PFSK-1 (cell line): Measurements from ENCODE around the gene OLFML2A.

Experiments used
- POLR2AphosphoS5 ChIP-seq: IDR thresholded peaks from 2 replicates; pipeline ENCODE4 v1.6.1; 2012; ENCODE audit warnings: low read depth, mild to moderate bottlenecking, control low read depth, low read length, moderate library complexity
- TF ChIP-seq, protein P1 (sequence below), 2 experiments: IDR thresholded peaks; 2 replicates each; pipeline versions ENCODE4 v1.6.1 to v1.8.0; 2011 to 2012; ENCODE audit warnings: low read depth in 2 of 2, low read length in 2 of 2, control low read depth in 1 of 2, inconsistent platforms in 1 of 2, mild to moderate bottlenecking in 1 of 2, moderate library complexity in 1 of 2; ENCODE audit not compliant: insufficient read depth in 1 of 2

DNA sequence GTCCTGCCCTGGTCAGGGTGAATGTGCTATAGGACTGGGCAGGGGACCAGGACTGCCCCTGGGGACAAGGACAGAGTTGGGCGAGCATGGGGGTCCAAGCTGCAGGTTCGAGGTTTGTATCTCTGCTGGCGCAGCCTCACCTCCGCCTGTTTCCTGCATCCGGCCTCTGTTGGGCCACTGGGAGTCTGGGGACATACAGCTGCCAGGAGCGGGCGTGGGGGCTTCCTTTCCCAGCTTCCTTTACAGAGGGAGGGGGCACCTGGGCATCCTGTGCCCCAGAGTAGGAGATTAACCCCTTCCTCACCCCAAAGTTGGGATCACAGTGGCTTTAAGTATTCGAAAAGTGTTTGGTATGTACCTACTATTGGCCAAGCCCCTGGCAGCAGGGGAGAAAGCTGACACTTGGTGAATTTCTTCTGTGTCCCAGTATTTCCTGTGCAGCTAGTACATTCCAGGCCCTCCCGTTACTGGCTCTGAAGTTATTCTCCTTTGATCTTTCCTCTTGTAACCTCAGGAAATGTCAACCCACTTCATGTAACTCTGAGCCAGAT, 19.0 kb downstream of the OLFML2A start:
- no peak for TF ChIP-seq POLR2AphosphoS5
- TF ChIP-seq, protein P1, sequence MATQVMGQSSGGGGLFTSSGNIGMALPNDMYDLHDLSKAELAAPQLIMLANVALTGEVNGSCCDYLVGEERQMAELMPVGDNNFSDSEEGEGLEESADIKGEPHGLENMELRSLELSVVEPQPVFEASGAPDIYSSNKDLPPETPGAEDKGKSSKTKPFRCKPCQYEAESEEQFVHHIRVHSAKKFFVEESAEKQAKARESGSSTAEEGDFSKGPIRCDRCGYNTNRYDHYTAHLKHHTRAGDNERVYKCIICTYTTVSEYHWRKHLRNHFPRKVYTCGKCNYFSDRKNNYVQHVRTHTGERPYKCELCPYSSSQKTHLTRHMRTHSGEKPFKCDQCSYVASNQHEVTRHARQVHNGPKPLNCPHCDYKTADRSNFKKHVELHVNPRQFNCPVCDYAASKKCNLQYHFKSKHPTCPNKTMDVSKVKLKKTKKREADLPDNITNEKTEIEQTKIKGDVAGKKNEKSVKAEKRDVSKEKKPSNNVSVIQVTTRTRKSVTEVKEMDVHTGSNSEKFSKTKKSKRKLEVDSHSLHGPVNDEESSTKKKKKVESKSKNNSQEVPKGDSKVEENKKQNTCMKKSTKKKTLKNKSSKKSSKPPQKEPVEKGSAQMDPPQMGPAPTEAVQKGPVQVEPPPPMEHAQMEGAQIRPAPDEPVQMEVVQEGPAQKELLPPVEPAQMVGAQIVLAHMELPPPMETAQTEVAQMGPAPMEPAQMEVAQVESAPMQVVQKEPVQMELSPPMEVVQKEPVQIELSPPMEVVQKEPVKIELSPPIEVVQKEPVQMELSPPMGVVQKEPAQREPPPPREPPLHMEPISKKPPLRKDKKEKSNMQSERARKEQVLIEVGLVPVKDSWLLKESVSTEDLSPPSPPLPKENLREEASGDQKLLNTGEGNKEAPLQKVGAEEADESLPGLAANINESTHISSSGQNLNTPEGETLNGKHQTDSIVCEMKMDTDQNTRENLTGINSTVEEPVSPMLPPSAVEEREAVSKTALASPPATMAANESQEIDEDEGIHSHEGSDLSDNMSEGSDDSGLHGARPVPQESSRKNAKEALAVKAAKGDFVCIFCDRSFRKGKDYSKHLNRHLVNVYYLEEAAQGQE (IDR thresholded peaks at IDR 0.05; ENCODE audit: insufficient read depth in 1 of 2, low read depth in 2 of 2, low read length in 2 of 2): no peak
